T47D (cell line): ENCODE results near the gene KRTCAP3.
A peak's percentile ranks its signal among the peaks of the same experiment; 100 is the strongest.

Experiments used
- DNase-seq, 2 experiments: peaks; one replicate each; pipeline versions ENCODE4 v3.0.0 to v3.0.0-alpha.2; 2011 to 2012; ENCODE audit warnings: low read depth in 1 of 2, low spot score in 1 of 2
- JUND ChIP-seq: IDR thresholded peaks from 2 replicates; pipeline ENCODE4 v1.6.1; 2012; ENCODE audit warnings: low read depth
- in situ Hi-C: cut with HindIII; loops from 2 replicates; pipeline ENCODE4 v1.10.0; 2016; ENCODE audit warnings: low sequenced_read_pairs, low pct_unique_long_range_greater_than_20kb

KRTCAP3 gene

GRCh38 chr2:27441958-27442919 lies at the start of gene KRTCAP3:
TSS of gene KRTCAP3 (plus strand) at chr2:27442381. CDS start at chr2:27442413, 32 bp downstream.
- in situ Hi-C loops = no loop called here
- no peak for TF ChIP-seq JUND
- no peak for DNase-seq

GRCh38 chr2:27393225-27393624 lies 49.0 kb upstream of the KRTCAP3 start:
- DNase-seq = no peak
- TF ChIP-seq JUND = no peak
- in situ Hi-C loops = no loop called here

- no peak for TF ChIP-seq JUND
- in situ Hi-C loops = no loop called here
- no peak for DNase-seq
Observed at GRCh38 chr2:27398962-27399361, 43.2 kb upstream of the KRTCAP3 start.

GRCh38 chr2:27400348-27401135 lies 41.6 kb upstream of the KRTCAP3 start:
- in situ Hi-C loops = no loop called here
- no peak for TF ChIP-seq JUND
- DNase-seq = no peak

- no peak for TF ChIP-seq JUND
- DNase-seq = peak in 1 of 2 experiments; percentile 57
- in situ Hi-C loops = no loop called here
Observed at GRCh38 chr2:27407798-27408491, 34.2 kb upstream of the KRTCAP3 start.

GRCh38 chr2:27408601-27409320 lies 33.4 kb upstream of the KRTCAP3 start:
- no peak for TF ChIP-seq JUND
- DNase-seq = no peak
- in situ Hi-C loops = no loop called here

GRCh38 chr2:27409321-27410073 lies 32.7 kb upstream of the KRTCAP3 start, which contains the start of gene PPM1G:
TSS of gene PPM1G (minus strand) at chr2:27409591. CDS start at chr2:27409422, 169 bp downstream.
- in situ Hi-C loops = no loop called here
- DNase-seq = peak; percentile 67 to 93
- no peak for TF ChIP-seq JUND

GRCh38 chr2:27412419-27413152 lies 29.6 kb upstream of the KRTCAP3 start:
- in situ Hi-C loops = no loop called here
- TF ChIP-seq JUND = no peak
- no peak for DNase-seq

- in situ Hi-C loops = no loop called here
- no peak for DNase-seq
- TF ChIP-seq JUND = no peak
Observed at GRCh38 chr2:27416151-27416550, 26.0 kb upstream of the KRTCAP3 start.

- no peak for TF ChIP-seq JUND
- no peak for DNase-seq
- in situ Hi-C loops = no loop called here
Observed at GRCh38 chr2:27420996-27421395, 21.2 kb upstream of the KRTCAP3 start.
